HG02970 (cell line): ENCODE data around the gene STXBP4.
"Not testable (repeated sequence)": the region's sequence is repeated elsewhere in the genome, so short reads cannot be mapped to it uniquely, and the experiment has no call there.

ENCODE experiments used
- ATAC-seq: cut with Tn5 transposase; IDR thresholded peaks from one replicate; pipeline ENCODE4 v1.9.1; 2021; ENCODE audit warnings: mild to moderate bottlenecking, moderate library complexity, moderate number of reproducible peaks; ENCODE audit not compliant: unreplicated experiment, low FRiP score

STXBP4 gene

DNA sequence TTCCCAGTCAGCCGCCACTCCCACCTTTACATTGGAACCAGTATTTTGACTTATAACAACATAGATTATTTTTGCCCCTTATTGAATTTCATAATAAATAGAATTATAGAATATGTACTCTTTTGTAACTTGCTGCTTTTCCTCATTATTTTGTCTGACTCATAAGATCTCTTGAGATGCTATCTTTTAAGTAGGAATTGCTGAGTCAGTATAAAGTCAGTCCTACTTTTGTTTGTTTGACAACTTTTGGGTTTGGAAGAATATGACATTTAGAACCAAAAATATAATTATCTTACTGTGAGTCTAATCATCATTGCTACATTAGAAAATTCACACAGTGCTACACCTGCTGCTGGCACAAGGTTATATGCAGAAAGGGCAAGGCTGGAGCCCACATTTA is 69.7 kb downstream of the STXBP4 start:
- no peak for ATAC-seq

DNA sequence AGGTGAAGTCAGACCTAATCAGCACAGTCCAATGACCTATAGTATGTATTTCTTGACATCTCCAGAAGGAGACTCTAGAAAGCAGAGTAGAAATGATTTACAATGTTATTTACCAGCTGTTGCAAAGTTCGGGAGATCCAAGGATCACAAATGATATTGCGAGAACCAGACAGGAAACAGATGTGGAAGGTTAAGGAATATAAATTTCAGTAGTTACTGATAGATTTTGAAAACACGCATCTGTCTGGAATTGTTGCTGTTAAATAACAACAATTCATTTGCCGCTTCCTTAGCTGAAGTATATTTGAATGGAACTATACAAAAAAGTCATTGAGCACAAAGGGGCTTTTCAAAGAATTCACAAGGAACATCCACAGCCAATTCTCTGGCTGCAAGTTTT is 72.0 kb downstream of the STXBP4 start:
- no peak for ATAC-seq

DNA sequence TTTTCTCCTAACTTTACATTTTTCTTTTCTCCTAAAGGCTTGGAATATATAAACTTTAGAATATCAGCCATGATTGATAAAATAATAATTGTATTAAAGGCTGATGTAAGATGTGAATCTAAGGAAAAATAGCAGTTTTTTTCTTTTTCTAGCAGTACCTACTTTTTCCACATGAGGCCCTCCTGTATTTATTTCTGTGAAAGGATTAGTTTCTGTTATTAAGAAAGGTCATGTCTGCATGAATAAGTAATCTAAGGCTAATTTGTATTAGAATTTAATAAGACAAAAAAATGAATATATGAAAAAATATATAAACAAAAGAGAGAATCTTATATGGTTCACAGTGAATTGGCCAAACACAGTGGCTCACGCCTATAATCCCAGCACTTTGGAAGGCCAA is 85.3 kb downstream of the STXBP4 start:
- ATAC-seq, result no peak

DNA sequence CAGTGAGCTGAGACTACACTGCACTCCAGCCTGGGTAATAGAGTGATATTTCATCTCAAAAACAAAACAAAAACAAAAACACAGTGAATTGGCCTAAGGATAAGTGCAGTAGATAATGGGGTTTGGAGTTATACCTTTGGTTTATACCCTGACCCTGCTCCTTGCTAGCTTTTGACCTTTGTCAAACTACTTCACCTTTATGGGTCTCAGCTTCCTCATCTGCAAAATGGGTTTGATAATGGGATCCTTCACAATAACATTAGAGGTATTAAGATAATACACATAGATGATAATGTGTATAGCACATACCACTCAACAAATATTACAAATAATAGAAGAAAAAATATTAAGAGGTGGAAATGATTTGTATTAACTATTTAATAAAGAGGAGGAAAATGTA is 85.9 kb downstream of the STXBP4 start:
- ATAC-seq, result no peak

DNA sequence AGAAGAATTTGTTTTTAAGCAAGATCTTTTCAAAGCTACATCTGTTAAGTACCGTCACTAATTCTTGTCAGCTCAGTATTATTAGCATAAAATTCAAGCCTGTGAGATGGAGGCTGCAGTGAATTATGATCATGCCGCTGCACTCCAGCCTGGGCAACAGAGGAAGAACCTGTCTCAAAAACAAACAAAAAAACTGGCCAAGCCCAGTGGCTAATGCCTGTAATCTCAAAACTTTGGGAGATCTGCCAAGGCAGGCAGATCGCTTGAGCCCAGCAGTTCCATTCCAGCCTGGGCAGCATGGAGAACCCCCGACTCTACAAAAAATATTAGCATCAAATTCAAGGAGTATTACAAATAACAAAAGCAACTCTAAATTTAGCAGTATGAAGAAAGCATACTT is 88.0 kb downstream of the STXBP4 start:
- no peak for ATAC-seq

DNA sequence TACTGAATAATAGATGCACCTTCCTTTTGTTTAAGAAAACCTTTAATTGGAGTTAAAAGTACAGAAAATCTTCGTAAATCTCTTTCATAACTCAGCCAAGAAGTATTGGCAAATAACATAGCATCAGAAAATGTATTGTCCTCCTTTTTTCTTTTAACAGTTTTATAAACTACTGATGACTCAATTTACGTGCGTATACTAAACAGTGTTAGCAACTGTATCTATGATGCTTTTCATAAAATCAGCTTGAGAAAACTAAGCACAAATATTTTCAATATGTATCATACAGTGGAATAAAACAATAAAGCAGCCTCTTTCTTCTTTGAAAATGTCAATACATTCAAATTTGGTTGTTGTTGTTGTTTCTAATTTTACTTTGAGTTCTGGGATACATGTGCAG is 88.6 kb downstream of the STXBP4 start:
- ATAC-seq, result no peak

DNA sequence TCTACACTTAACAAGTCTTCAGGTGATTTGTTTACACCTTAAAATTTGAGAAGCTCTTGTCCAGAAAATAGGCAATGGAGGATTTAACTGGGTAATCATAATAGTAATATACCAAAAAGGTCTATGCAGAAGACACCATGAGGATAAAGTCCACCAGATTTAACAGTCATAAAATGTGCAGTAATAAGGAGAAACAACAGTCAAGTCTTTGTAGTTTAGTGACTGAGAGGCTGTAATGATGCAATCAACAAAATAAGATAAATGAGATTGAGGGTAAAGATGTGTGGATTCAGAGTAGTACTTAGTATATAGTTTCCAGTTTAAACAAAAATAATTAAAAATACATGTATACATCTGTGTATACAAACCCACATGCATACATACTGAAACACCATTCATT is 91.2 kb downstream of the STXBP4 start:
- no peak for ATAC-seq

DNA sequence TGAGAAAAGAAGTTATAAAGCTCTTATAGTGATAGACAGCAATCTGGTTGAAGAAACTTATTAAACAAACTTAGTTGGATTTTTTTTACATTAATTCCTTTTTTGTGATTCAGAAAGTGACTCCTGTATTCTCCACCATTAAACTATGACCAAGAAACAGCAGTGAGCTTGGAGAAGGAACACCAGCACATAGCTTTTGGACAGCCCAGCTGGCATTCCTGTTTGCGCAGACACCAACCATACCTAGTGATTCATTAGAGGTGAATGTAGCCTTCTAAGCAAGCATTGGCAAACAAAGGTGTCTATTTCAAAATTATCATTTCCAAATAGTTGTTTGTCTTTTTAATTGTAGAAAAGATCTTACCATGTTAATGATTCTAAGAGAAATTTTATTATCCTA is 94.4 kb downstream of the STXBP4 start:
- ATAC-seq, result no peak

DNA sequence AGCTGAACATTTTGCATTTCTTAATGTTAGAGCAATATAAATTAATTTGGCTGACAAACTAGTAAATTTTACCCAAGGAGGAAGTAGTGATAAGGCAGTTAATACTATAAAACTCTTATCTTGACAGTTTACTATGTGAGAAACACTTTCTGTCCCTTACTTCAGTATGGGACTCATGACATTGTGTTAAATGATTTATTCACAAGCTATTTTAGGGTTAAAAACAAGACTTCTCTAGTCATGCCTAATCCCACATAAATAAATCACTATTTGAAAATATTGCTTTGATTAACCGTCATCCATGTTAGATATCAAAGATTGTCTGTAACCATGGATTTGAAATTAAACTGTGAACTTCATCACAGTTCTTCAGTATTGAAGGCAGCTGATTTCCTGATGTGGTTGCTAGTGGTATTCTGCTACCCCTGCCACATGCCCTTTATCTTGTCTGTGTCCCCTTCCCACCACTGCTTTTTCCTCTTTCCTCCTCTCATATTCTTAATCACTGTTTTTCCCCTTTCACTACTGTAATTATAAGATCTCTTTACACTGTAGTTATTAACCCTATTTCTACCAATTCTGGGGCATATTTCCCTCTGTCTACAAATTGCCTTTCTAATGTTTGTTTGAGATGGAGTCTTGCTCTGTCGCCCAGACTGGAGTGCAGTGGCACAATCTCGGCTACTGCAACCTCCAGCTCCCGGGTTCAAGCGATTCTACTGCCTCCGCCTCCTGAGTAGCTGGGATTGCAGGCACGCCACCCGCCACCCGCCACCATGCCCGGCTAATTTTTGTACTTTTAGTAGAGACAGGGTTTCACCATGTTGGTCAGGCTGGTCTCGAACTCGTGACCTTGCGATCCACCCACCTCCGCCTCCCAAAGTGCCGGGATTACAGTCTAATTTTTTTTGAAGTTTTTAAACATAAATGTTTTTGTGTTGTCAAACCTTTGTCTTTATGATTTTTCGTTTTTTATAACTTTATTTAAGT is 95.6 kb downstream of the STXBP4 start:
- no peak for ATAC-seq

DNA sequence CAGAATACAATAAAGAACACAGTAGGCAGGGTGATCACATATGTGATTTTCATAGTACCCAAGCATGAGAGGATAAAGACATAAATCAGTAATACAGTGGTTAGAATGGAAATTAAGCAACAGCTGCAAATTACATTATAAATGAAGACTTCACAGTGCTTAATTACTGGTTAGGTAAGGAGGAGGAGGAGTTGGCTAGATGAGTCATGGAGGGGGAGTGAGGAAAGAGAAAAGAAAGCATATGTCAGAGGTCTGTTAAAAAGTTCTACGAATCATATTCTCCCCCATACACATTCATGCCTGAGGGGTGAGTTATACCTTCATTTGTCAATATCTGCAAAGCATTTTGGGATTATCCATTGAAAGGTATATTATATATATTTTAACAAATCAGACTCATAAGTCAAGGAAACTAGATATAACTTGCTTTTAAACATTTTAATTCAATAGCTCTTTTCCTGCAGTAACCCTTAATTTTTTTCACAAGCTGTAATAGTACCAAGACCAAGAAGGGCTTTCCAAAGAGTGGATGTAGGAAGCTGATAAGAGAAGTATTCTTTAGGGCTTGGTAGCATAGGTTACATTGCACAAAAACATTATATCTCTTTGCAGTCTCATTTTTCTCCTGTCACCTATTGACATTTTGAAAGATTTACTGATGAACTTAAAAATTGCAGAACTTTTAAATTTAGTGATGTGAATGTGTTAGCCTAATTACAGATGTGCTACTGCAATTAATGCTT is 99.3 kb downstream of the STXBP4 start:
- ATAC-seq, result no peak

DNA sequence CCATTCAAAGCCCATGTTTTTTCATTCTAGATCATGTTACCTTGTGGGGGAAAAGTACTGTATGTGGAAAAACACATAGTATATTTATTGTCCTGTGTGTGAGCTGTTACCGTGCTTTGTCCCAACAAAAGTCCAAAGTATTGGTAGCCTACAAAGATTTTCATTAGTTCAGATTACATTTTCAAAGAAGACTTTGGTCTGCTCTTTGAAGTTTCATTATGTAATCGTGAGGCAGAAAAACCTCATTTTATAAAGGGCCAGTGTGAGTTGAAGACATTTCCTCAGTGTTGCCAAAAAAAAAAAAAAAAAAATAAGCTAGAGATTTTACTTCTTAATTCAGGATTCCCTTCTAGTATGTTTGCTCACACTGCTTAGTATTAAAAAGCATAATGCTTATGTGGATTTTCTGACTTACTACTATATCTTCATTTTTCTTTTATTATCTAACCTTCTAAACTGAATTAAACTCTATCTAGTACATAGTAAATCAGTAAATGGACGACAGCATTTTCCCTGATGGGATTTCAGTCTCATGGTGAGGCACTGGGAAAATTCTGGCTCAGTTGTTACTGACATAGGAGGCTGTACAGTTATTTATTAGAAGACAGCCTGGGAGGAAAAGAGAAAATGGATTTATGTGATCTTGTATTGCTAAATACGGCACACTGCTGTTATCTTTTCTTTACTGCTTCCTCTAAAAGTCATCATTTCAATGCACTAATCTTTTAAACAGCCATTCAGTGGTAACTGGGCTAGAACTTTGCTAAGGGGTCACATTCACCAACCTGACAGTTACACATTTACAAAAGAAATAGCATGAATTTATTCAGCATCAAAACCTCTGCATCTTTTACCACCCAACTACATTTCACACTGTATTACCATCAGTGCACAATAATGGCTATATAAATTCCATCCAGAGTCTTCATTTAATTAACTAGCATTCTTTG is 100.6 kb downstream of the STXBP4 start:
- ATAC-seq, result no peak

DNA sequence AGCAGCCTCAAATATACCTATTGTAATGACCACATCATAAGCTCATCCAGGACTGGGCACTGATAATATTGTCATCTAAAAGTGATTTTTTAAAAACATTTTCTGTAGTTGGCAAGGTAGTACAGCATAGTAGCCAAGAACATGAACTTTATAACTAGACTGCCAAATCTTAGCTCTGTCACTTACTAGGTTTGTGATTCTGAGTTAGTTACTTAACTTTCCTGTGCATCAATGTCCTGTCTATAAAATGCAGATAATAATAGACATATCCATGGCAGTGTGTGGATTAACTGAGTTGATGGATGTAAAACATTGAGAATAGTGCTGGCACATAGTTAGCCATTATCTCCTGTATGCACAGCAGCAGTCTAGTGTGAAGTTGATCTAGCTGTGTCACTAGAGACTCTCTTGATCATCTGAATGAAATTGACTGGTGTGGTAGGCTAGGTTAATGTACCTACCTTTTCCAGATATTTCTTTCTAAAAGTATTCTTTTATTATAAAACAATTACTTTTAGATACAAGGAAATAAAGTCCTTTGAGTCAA is 101.5 kb downstream of the STXBP4 start:
- ATAC-seq, result no peak

DNA sequence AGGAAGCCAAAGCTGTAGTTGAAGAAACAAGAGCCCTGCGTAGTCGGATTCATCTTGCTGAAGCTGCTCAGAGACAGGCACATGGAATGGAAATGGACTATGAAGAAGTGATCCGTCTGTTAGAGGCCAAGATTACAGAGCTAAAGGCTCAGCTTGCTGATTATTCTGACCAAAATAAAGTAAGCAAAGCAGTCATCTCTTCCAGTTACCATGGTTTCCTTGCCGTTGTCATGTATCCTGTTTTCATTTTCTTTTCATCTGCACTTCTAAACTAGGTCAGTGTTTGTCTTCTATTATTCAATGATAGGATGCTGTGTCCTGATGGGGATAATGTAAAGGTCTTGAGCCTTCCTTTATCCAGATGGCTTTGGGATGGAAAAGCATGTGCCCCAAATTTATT is 104.3 kb downstream of the STXBP4 start:
- no peak for ATAC-seq

DNA sequence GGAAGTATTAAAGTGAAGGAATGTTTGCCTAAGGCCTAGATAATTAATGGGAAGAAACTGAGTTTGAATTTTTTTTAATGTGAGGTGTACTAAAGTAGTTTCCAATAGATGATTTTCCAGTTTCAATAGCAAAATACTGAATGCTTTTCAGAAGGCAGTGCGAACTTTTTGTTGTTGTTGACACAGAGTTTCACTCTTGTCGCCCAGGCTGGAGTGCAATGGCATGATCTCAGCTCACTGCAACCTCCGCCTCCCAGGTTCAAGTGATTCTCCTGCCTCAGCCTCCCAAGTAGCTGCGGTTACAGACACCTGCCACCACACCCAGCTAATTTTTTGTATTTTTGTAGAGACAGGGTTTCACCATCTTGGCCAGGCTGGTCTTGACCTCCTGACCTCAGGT is 104.9 kb downstream of the STXBP4 start:
- not testable (repeated sequence) for ATAC-seq

DNA sequence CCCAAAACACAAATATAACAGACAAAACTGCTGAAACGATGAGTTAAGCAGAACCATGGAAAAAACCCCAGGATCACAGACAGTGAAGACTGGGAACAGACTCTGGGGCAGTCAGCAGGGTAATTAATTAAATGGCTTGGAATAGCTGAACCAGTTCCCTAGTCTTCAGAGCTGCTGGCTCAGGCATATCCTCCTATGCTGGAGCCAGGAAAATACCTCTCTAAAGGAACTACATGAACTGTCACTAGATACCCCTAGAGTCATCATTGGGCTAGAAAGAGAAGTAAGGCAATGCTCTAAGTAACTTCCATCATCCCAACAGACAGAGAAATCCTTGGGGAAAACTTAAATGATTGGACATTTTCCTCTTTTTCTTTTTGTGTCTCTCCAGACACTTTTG is 113.0 kb downstream of the STXBP4 start:
- ATAC-seq, result no peak

DNA sequence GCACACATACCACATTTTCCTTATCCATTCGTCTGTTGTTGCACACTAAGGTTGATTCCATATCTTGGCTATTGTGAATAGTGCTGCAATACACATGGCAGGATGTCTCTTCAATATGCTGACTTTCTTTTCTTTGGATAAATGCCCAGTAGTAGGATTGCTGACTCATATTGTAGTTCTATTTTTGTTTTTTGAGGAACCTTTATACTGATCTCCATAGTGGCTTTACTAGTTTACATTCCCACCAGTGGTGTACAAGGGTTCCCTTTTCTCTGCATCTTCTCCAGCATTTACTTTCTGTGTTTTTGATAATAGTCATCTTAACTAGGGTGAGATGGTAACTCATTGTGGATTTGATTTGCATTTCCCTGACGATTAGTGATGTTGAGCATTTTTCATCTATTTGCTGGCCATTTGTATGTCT is 118.1 kb downstream of the STXBP4 start:
- no peak for ATAC-seq

DNA sequence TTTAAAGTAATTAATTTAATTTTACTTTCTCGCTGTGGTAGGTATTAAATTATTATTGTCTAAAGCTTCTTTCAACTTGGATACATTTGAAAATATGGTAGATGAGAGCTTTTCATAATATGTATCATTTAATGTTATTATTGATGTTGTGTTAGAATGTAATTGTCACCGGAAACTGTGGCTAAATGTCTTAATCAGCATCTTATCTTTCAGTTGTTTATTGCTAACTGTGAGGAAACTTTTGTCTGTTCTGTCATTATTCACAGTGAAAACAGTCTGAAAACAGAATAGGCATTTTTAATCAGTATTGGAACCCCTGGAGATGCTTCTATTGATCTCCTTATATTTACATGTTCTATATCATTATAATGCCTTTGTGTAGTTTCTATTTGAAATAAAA is 120.7 kb downstream of the STXBP4 start:
- ATAC-seq, result no peak

DNA sequence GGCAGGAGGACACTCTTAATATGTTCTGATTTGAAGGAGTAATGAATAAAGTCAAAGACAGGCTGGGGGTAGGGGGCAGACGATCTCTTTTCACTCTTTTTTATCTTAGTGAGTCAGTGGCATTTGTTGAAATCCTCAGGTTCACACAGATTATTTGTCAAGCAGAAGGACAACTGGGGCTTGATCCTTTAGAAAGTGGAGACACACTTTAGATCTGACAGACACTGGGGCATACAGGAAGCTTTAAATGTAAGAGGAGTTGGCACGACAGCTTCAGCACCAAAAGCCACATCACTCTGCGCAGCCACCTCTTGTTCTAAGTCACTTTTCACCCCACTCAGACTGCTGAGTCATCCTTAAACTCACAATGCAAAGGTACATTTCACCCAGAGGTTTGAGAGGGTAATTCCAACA is 121.5 kb downstream of the STXBP4 start:
- peak; percentile 85 for ATAC-seq

DNA sequence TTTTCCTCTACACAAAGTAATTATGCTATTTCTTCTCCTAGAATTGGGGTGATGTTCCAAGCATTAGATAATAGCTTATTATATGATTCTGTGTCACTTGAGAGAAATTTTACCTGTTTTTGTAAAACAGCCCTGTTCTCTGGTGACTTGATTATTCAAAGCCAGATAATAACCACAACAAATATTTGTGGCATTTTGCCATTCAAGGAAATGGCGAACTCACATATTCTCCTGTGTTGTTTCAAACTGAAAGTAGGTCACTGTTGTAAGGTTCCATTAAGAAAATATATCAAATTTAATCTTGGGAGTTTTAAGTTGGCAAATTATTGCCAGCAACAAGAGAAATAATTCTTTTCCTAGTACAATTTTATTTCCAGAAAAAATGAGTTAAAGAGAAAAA is 124.8 kb downstream of the STXBP4 start:
- ATAC-seq, result no peak

DNA sequence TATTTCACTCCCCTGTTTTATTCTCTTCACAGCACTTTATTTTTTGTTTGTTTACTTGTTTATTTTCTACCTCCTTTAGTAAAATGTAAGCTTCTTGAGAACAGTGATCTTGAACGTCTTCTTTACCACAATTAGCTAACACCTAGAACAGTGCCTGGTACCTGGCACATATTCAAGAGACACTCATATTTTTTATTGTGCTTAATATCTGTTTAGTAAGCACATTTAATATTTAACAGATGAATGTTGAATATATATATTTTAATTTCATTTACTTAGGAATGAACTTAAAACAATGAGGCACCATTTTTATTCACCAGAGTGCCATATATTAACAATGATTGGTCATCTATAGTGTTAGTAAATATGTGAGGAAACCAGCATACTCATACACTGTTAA is 130.2 kb downstream of the STXBP4 start:
- ATAC-seq, result no peak
